ENCODE results near the gene EPHX1. TPM values are rescaled to one million over a fixed set of nuclear protein-coding genes. Genes with fewer than 3 reads are reported as not detected.

The EPHX1 gene
- total and polyA plus RNA-seq, 12 donors: 251 to 3,548 (median 1,658) TPM

DNA sequence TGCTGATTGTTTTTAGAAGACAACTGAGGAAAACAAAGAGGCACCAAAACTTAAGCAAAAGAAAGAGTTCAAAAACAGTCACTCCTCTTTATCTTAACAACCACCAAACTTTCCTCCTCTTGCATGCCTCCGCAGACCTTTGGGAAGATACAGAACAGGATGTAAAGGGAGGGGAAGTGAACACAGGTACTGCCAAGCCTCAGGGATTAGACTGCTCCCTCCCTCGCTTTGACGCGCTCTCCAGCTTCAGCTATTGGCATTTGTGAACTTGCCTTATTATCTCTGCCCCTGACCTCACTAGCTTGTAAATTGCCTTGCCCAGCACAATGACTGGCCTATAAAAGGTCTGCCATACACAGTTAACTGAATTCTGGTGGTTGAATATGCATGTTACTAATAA is 37.1 kb upstream of the EPHX1 start:
- H3K9me3 ChIP-seq (replicated peaks in 1 of 3): no peaks in the 10 kb centered on the region
- H3K27me3 ChIP-seq: no peaks in the 10 kb centered on the region
- no peak overlapping the region for H3K4me3 ChIP-seq
- peak overlapping the region in 3 of 5 donors; percentile 33 to 65 (median 57) for H3K27ac ChIP-seq
- peak in 5 of 7 donors; percentile 41 to 65 (median 44) for DNase-seq
- 42 to 59% (median 50%) methylated on average over 4 of the region's 4 CpGs for WGBS, 4 donors
- peaks cover 5 to 49% of the 10 kb centered on the region in 2 donors for H3K4me1 ChIP-seq (replicated peaks in 1 of 2)
- H3K36me3 ChIP-seq (replicated peaks in 1 of 2): no peaks in the 10 kb centered on the region
- intact Hi-C loops (cut with DNase I): loop anchor here (5.0 to 10.0 kb wide), 7 partner anchors 72 to 296 kb away; partner anchors contain the start of gene ENAH (in 1 of the 2)
- TF ChIP-seq POLR2A (IDR thresholded peaks at IDR 0.05): peak in 1 of 2 donors; percentile 36
- TF ChIP-seq, protein P1, sequence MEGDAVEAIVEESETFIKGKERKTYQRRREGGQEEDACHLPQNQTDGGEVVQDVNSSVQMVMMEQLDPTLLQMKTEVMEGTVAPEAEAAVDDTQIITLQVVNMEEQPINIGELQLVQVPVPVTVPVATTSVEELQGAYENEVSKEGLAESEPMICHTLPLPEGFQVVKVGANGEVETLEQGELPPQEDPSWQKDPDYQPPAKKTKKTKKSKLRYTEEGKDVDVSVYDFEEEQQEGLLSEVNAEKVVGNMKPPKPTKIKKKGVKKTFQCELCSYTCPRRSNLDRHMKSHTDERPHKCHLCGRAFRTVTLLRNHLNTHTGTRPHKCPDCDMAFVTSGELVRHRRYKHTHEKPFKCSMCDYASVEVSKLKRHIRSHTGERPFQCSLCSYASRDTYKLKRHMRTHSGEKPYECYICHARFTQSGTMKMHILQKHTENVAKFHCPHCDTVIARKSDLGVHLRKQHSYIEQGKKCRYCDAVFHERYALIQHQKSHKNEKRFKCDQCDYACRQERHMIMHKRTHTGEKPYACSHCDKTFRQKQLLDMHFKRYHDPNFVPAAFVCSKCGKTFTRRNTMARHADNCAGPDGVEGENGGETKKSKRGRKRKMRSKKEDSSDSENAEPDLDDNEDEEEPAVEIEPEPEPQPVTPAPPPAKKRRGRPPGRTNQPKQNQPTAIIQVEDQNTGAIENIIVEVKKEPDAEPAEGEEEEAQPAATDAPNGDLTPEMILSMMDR (IDR thresholded peaks at IDR 0.05): no peak

GRCh38 chr1:225774281-225775147 is 35.4 kb upstream of the EPHX1 start:
- 10 to 53% (median 37%) methylated on average over 3 of the region's 3 CpGs for WGBS, 4 donors
- no peak for DNase-seq
- H3K27ac ChIP-seq: peak overlapping the region in 1 of 5 donors; percentile 9
- peaks cover 12 to 47% of the 10 kb centered on the region in 2 donors for H3K4me1 ChIP-seq (replicated peaks in 1 of 2)
- TF ChIP-seq, protein P1 (IDR thresholded peaks at IDR 0.05): no peak
- no peak for TF ChIP-seq POLR2A (IDR thresholded peaks at IDR 0.05)
- no peaks in the 10 kb centered on the region for H3K27me3 ChIP-seq
- no peaks in the 10 kb centered on the region for H3K36me3 ChIP-seq (replicated peaks in 1 of 2)
- no peak overlapping the region for H3K4me3 ChIP-seq
- no peaks in the 10 kb centered on the region for H3K9me3 ChIP-seq (replicated peaks in 1 of 3)
- intact Hi-C loops (cut with DNase I): loop anchor here (5.0 to 10.0 kb wide), 8 partner anchors 70 to 297 kb away; partner anchors contain the start of gene ENAH (in 1 of the 2)

DNA sequence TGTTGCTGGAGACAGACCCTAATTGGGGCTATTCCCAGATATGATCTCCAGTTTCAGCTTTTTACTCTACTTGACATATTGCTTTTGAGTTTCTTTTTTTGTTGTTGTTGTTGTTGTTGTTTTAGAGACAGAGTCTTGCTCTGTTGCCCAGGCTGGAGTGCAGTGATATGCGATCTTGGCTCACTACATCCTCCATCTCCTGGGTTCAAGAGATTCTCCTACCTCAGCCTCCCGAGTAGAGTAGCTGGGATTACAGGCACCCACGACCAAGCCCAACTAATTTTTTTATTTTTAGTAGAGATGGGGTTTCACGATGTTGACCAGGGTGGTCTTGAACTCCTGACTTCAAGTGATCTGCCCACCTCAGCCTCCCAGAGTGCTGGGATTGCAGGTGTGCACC is 33.6 kb upstream of the EPHX1 start:
- DNase-seq: no peak
- H3K36me3 ChIP-seq (replicated peaks in 1 of 2): no peaks in the 10 kb centered on the region
- H3K9me3 ChIP-seq (replicated peaks in 1 of 3): no peaks in the 10 kb centered on the region
- H3K27me3 ChIP-seq: no peaks in the 10 kb centered on the region
- H3K27ac ChIP-seq: no peak overlapping the region
- H3K4me3 ChIP-seq: no peak overlapping the region
- intact Hi-C loops (cut with DNase I): loop anchor here (5.0 to 10.0 kb wide), 5 partner anchors 69 to 221 kb away; no protein-coding TSS in a partner anchor
- no peak for TF ChIP-seq POLR2A (IDR thresholded peaks at IDR 0.05)
- 90 to 96% (median 93%) methylated on average over 4 of the region's 4 CpGs for WGBS, 4 donors
- H3K4me1 ChIP-seq (replicated peaks in 1 of 2): peaks cover 18 to 59% of the 10 kb centered on the region in 2 donors

DNA sequence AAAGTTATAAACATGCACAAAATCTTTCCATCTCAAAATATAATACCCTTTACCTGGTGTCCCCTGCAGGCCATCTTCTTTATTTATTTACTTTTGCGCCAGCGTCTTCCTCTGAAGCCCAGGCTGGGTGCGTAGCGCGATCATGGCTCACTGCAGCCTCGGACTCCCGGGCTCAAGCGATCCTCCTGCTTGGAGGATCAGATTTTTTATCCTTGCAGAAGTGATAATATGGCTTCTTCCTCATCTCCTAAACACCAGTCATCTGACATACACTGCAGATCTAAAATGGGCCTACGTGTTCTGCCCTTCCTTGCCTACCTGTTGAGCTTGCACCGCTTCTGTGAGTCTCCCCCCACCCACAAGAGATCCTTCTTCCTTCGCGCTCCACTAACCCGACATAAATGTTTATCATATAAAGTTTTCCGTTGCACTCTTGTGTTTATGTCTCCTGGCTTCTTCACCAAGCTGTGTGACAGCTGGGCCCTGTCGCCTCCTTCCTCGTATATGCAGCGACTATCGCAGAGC is 32.8 kb upstream of the EPHX1 start:
- TF ChIP-seq, protein P1 (IDR thresholded peaks at IDR 0.05): no peak
- no peak for TF ChIP-seq POLR2A (IDR thresholded peaks at IDR 0.05)
- peaks cover 18 to 61% of the 10 kb centered on the region in 2 donors for H3K4me1 ChIP-seq (replicated peaks in 1 of 2)
- H3K4me3 ChIP-seq: peak overlapping the region in 1 of 4 donors; percentile 70
- H3K36me3 ChIP-seq (replicated peaks in 1 of 2): no peaks in the 10 kb centered on the region
- DNase-seq: no peak
- 29 to 35% (median 33%) methylated on average over 18 of the region's 18 CpGs for WGBS, 4 donors
- peak overlapping the region in 4 of 5 donors; percentile 55 to 98 (median 92) for H3K27ac ChIP-seq
- no peaks in the 10 kb centered on the region for H3K9me3 ChIP-seq (replicated peaks in 1 of 3)
- no peaks in the 10 kb centered on the region for H3K27me3 ChIP-seq
- intact Hi-C loops (cut with DNase I): loop anchor here (5.0 to 10.0 kb wide), 5 partner anchors 68 to 222 kb away; no protein-coding TSS in a partner anchor

Measured in adrenal gland (tissue), 12 donors.